Keratinocyte (primary cell): ENCODE measurements around the gene SYT11. TPM values are rescaled to one million over a fixed set of nuclear protein-coding genes. Genes with fewer than 3 reads are reported as not detected.

Experiments
- DNase-seq: peaks from one replicate; pipeline ENCODE4 v3.0.0-alpha.2; 2011; ENCODE audit warnings: low read depth, missing footprints, low spot score
- FAIRE-seq: peaks from 2 replicates; lab custom pipeline; 2011; peaks lifted over from hg19 to GRCh38; lab: Jason Lieb, UNC
- H2AFZ ChIP-seq: 2 replicates; pipeline ENCODE4 v1.6.0; 2012; ENCODE audit warnings: low read length, control low read depth, inconsistent platforms; ENCODE audit not compliant: control insufficient read depth
- H3K27ac ChIP-seq: 2 replicates; pipeline ENCODE4 v1.5.1; 2011; ENCODE audit warnings: low read length; ENCODE audit not compliant: control insufficient read depth, insufficient read depth
- H3K27me3 ChIP-seq: 3 replicates; pipeline ENCODE4 v1.6.0; 2011; ENCODE audit warnings: low read length; ENCODE audit not compliant: control insufficient read depth, insufficient read depth; ENCODE audit errors: extremely low read depth
- H3K36me3 ChIP-seq, 2 experiments: 2 replicates in 1 of 2; 3 replicates in 1 of 2; pipeline ENCODE4 v1.5.1; 2011; ENCODE audit warnings: low read length in 2 of 2, mild to moderate bottlenecking in 1 of 2; ENCODE audit not compliant: control insufficient read depth in 2 of 2, insufficient read depth in 2 of 2; ENCODE audit errors: extremely low read depth in 1 of 2
- H3K4me1 ChIP-seq: 3 replicates; pipeline ENCODE4 v1.5.1; 2011; ENCODE audit warnings: low read length; ENCODE audit not compliant: control insufficient read depth, insufficient read depth; ENCODE audit errors: extremely low read depth
- H3K4me2 ChIP-seq: 3 replicates; pipeline ENCODE4 v1.6.0; 2011; ENCODE audit warnings: low read depth, low read length; ENCODE audit not compliant: control insufficient read depth, insufficient read depth; ENCODE audit errors: extremely low read depth
- H3K4me3 ChIP-seq, 3 experiments: fragments of 200-600 bp in 1 of 3; sonication (generic) in 1 of 3; 2 replicates in 2 of 3; 3 replicates in 1 of 3; pipeline ENCODE4 v1.5.1; 2011 to 2016; ENCODE audit warnings: low read length in 3 of 3, mild to moderate bottlenecking in 3 of 3, control low read depth in 2 of 3, inconsistent platforms in 1 of 3, low read depth in 1 of 3, mixed read lengths in 1 of 3, mixed run types in 1 of 3, moderate library complexity in 1 of 3; ENCODE audit not compliant: control insufficient read depth in 2 of 3, insufficient read depth in 2 of 3; ENCODE audit errors: extremely low read depth in 1 of 3
- H3K79me2 ChIP-seq: 2 replicates; pipeline ENCODE4 v1.6.0; 2012; ENCODE audit warnings: low read length; ENCODE audit not compliant: control insufficient read depth, insufficient read depth
- H3K9ac ChIP-seq: 3 replicates; pipeline ENCODE4 v1.6.0; 2011; ENCODE audit warnings: low read length; ENCODE audit not compliant: control insufficient read depth, insufficient read depth; ENCODE audit errors: extremely low read depth
- H3K9me1 ChIP-seq: 3 replicates; pipeline ENCODE4 v1.6.0; 2011; ENCODE audit warnings: low read length; ENCODE audit not compliant: control insufficient read depth, insufficient read depth; ENCODE audit errors: extremely low read depth
- H3K9me3 ChIP-seq: 2 replicates; pipeline ENCODE4 v1.5.1; 2012; ENCODE audit warnings: low read depth, low read length; ENCODE audit not compliant: control insufficient read depth
- H4K20me1 ChIP-seq: 3 replicates; pipeline ENCODE4 v1.6.0; 2011; ENCODE audit warnings: low read length; ENCODE audit not compliant: control insufficient read depth, insufficient read depth; ENCODE audit errors: extremely low read depth
- EZH2 ChIP-seq: IDR thresholded peaks from one replicate; pipeline ENCODE4 v1.6.1; 2012; ENCODE audit warnings: inconsistent platforms, mild to moderate bottlenecking, low read length, moderate library complexity
- dilution Hi-C: fragments of 300-500 bp; cut with MboI; formaldehyde crosslinking; loops from one replicate; pipeline ENCODE4 v1.7.0; 2020; ENCODE audit warnings: low sequenced_read_pairs; ENCODE audit not compliant: extremely low pct_ligation_motif_present
- polyA plus RNA-seq, 5 experiments: library from polyadenylated mRNA; depleted of rRNA in 3 of 5; stranded (reverse) in 3 of 5; stranded (forward) in 1 of 5; unstranded in 1 of 5; fragments of >200 nt; gene quantifications; 1 replicate in 1 of 5; 2 replicates in 3 of 5; 3 replicates in 1 of 5; pipeline versions ENCODE4 v1.2.1 to v1.2.3, GENCODE V29; 2011 to 2012; ENCODE audit warnings: missing spikeins in 2 of 5, low read depth in 1 of 5, low replicate concordance in 1 of 5
- TF ChIP-seq, protein P1 (sequence below), 3 experiments: IDR thresholded peaks in 1 of 3; conservative IDR thresholded peaks in 1 of 3; optimal IDR thresholded peaks in 1 of 3; 2 replicates in 2 of 3; 3 replicates in 1 of 3; pipeline versions ENCODE3 to v1.5.1; 2011; ENCODE audit warnings: low read length in 3 of 3, mild to moderate bottlenecking in 3 of 3, moderate library complexity in 2 of 3, control low read depth in 1 of 3, inconsistent platforms in 1 of 3; ENCODE audit not compliant: insufficient read depth in 2 of 3; ENCODE audit errors: extremely low read depth in 1 of 3

The SYT11 gene
- polyA plus RNA-seq, 1 donor (not counting 4 experiments of a cell fraction or from before 2014, with no cell fraction given): 0.08 TPM

DNA sequence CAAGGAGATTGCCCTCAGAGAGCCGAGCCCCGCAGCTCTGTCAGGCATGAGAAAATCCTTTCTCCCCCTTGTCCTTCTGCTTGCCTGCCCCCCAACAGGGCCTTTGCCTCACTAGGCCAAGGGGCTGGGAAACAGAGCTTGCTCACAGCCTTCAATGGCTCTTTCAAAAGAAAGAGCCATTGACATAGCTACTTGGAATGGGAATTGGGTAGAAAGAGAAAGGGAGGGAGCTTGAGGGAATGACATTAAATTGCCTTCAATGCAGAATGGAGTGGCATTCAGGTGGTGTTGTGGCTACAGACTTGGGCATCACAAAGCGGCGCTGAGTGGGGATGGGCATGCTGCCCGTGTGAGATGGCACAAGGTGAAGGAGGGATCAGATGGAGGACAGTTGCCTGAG lies 13.2 kb downstream of the SYT11 start:
- no peak for DNase-seq
- no peak overlapping the region for H3K9ac ChIP-seq
- no peaks in the 10 kb centered on the region for H3K79me2 ChIP-seq
- no peak overlapping the region for H2AFZ ChIP-seq
- H3K9me1 ChIP-seq: no peaks in the 10 kb centered on the region
- no peak overlapping the region for H3K27ac ChIP-seq
- no peaks in the 10 kb centered on the region for H3K36me3 ChIP-seq
- H3K4me3 ChIP-seq: no peak overlapping the region
- no peaks in the 10 kb centered on the region for H3K4me1 ChIP-seq
- dilution Hi-C loops: no loop called here
- no peak overlapping the region for H3K4me2 ChIP-seq
- TF ChIP-seq, protein P1, sequence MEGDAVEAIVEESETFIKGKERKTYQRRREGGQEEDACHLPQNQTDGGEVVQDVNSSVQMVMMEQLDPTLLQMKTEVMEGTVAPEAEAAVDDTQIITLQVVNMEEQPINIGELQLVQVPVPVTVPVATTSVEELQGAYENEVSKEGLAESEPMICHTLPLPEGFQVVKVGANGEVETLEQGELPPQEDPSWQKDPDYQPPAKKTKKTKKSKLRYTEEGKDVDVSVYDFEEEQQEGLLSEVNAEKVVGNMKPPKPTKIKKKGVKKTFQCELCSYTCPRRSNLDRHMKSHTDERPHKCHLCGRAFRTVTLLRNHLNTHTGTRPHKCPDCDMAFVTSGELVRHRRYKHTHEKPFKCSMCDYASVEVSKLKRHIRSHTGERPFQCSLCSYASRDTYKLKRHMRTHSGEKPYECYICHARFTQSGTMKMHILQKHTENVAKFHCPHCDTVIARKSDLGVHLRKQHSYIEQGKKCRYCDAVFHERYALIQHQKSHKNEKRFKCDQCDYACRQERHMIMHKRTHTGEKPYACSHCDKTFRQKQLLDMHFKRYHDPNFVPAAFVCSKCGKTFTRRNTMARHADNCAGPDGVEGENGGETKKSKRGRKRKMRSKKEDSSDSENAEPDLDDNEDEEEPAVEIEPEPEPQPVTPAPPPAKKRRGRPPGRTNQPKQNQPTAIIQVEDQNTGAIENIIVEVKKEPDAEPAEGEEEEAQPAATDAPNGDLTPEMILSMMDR (optimal IDR thresholded peaks at IDR 0.05 in 1 of 3, IDR thresholded peaks at IDR 0.05 in 1 of 3, conservative IDR thresholded peaks at IDR 0.05 in 1 of 3; ENCODE audit: extremely low read depth in 1 of 3, insufficient read depth in 2 of 3, low read length in 3 of 3): no peak
- no peak for TF ChIP-seq EZH2
- no peaks in the 10 kb centered on the region for H4K20me1 ChIP-seq
- peaks cover 3% of the 10 kb centered on the region for H3K27me3 ChIP-seq
- no peak for FAIRE-seq
- H3K9me3 ChIP-seq: no peaks in the 10 kb centered on the region

DNA sequence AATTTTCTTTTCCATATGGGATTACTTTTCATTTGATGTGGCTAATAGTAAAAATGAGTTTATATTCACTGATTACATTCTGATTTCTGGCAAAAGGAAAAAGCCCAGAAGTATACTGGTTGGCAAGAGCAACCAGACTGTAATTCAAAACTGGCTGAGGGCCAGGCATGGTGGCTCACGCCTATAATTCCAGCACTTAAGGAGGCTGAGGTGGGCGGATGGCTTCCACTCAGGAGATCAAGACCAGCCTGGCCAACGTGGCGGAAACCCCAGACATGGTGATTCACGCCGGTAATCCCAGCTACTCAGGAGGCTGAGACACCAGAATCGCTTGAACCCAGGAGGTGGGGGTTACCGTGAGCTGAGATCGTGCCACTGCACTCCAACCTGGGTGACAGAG lies 14.5 kb downstream of the SYT11 start:
- FAIRE-seq: no peak

More for the DNA sequence above, 14.5 kb downstream of the SYT11 start:
- no peak overlapping the region for H2AFZ ChIP-seq
- DNase-seq: no peak
- dilution Hi-C loops: no loop called here
- H3K4me1 ChIP-seq: no peaks in the 10 kb centered on the region
- H3K4me3 ChIP-seq: no peak overlapping the region
- no peaks in the 10 kb centered on the region for H3K9me1 ChIP-seq
- no peaks in the 10 kb centered on the region for H3K9me3 ChIP-seq
- no peak overlapping the region for H3K27ac ChIP-seq
- no peaks in the 10 kb centered on the region for H4K20me1 ChIP-seq
- peaks cover 3% of the 10 kb centered on the region for H3K27me3 ChIP-seq
- H3K36me3 ChIP-seq: no peaks in the 10 kb centered on the region
- no peak overlapping the region for H3K9ac ChIP-seq
- H3K79me2 ChIP-seq: no peaks in the 10 kb centered on the region
- no peak overlapping the region for H3K4me2 ChIP-seq
- TF ChIP-seq, protein P1 (optimal IDR thresholded peaks at IDR 0.05 in 1 of 3, IDR thresholded peaks at IDR 0.05 in 1 of 3, conservative IDR thresholded peaks at IDR 0.05 in 1 of 3; ENCODE audit: extremely low read depth in 1 of 3, insufficient read depth in 2 of 3, low read length in 3 of 3): no peak
- no peak for TF ChIP-seq EZH2
